Neural crest cell (in vitro differentiated cells): ENCODE measurements around the gene HAS3. TPM values are rescaled to one million over a fixed set of nuclear protein-coding genes. Genes with fewer than 3 reads are reported as not detected.
"Not testable (repeated sequence)": the region's sequence is repeated elsewhere in the genome, so short reads cannot be mapped to it uniquely, and the experiment has no call there.

Experiments
- DNase-seq: peaks from one replicate; pipeline ENCODE4 v3.0.0; 2021; ENCODE audit warnings: low read depth, mixed read lengths, low spot score
- H3K27ac Mint-ChIP-seq: one replicate; pipeline ENCODE4 v1.8.0; 2021; ENCODE audit warnings: mild to moderate bottlenecking, mixed read lengths; ENCODE audit not compliant: unreplicated experiment
- H3K27me3 Mint-ChIP-seq: 2 replicates; pipeline ENCODE4 v1.8.0; 2021; ENCODE audit warnings: low read depth, mild to moderate bottlenecking, mixed read lengths
- H3K36me3 Mint-ChIP-seq: 2 replicates; pipeline ENCODE4 v1.8.0; 2021; ENCODE audit warnings: low read depth, mild to moderate bottlenecking, mixed read lengths
- H3K4me1 Mint-ChIP-seq: 2 replicates; pipeline ENCODE4 v1.8.0; 2021; ENCODE audit warnings: mixed read lengths
- H3K4me3 Mint-ChIP-seq: one replicate; pipeline ENCODE4 v1.8.0; 2021; ENCODE audit warnings: mild to moderate bottlenecking, mixed read lengths
- H3K9me3 Mint-ChIP-seq: 2 replicates; pipeline ENCODE4 v1.8.0; 2021; ENCODE audit warnings: mixed read lengths
- total RNA-seq: library from RNA; stranded (reverse); gene quantifications from 2 replicates; pipeline ENCODE4 v1.2.1, GENCODE V29; 2021
- TF ChIP-seq, protein P1 (sequence below): fragments of 200-600 bp; sonication (generic); conservative IDR thresholded peaks from 2 replicates; pipeline ENCODE4 v1.5.0; 2021; ENCODE audit warnings: antibody characterized with exemption, mild to moderate bottlenecking

HAS3 gene
- total RNA-seq, 1 donor from 2014 or later: 4.2 TPM

- TF ChIP-seq, protein P1, sequence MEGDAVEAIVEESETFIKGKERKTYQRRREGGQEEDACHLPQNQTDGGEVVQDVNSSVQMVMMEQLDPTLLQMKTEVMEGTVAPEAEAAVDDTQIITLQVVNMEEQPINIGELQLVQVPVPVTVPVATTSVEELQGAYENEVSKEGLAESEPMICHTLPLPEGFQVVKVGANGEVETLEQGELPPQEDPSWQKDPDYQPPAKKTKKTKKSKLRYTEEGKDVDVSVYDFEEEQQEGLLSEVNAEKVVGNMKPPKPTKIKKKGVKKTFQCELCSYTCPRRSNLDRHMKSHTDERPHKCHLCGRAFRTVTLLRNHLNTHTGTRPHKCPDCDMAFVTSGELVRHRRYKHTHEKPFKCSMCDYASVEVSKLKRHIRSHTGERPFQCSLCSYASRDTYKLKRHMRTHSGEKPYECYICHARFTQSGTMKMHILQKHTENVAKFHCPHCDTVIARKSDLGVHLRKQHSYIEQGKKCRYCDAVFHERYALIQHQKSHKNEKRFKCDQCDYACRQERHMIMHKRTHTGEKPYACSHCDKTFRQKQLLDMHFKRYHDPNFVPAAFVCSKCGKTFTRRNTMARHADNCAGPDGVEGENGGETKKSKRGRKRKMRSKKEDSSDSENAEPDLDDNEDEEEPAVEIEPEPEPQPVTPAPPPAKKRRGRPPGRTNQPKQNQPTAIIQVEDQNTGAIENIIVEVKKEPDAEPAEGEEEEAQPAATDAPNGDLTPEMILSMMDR: peak; percentile 23
- no peak overlapping the region for H3K27ac Mint-ChIP-seq
- no peak for DNase-seq
- no peak overlapping the region for H3K4me3 Mint-ChIP-seq
- H3K9me3 Mint-ChIP-seq: no peaks in the 10 kb centered on the region
- no peaks in the 10 kb centered on the region for H3K4me1 Mint-ChIP-seq
- peaks cover 26% of the 10 kb centered on the region for H3K36me3 Mint-ChIP-seq
- no peaks in the 10 kb centered on the region for H3K27me3 Mint-ChIP-seq
Measured at GRCh38 chr16:69143116-69143515, 37.7 kb downstream of the HAS3 start.

DNA sequence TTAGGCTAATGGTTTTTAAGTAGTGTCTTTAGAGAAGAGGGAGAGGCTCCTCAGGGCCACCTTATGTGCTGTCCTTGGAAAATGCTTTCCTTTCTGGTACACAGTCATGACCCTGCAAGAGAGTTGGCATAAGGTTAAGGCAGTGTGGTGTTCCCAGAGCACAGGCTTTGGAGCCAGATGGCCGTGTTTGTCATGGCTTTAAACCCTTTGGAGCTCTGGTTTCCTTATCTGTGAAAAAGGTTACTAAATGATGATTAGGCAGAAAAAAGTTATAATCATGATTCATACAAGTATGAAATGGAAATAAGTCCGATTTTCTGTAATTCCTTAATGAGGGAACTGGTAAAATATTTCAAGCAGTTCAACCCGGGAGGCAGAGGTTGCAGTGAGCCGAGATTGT, 40.2 kb downstream of the HAS3 start:
- H3K4me3 Mint-ChIP-seq: no peak overlapping the region
- no peaks in the 10 kb centered on the region for H3K4me1 Mint-ChIP-seq
- TF ChIP-seq, protein P1: no peak
- no peaks in the 10 kb centered on the region for H3K9me3 Mint-ChIP-seq
- H3K27me3 Mint-ChIP-seq: no peaks in the 10 kb centered on the region
- H3K36me3 Mint-ChIP-seq: peaks cover 19% of the 10 kb centered on the region
- no peak overlapping the region for H3K27ac Mint-ChIP-seq
- DNase-seq: no peak

DNA sequence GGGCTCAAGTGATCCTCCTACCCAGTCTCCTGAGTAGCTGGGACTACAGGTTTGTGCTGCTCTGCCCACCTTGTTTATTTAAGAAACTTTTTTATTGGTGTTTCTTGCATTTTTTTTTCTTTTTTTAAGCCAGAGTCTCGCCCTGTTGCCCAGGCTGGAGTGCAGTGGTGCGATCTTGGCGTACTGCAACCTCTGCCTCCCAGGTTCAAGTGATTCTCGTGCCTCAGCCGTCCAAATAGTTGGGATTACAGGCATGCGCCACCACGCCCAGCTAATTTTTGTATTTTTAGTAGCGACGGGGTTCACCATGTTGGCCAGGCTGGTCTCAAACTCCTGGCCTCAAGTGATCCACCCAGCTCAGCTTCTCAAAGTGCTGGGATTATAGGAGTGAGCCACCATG, 44.2 kb downstream of the HAS3 start:
- H3K27ac Mint-ChIP-seq, DNase-seq, H3K9me3 Mint-ChIP-seq, H3K27me3 Mint-ChIP-seq, H3K4me1 Mint-ChIP-seq, H3K4me3 Mint-ChIP-seq: not testable (repeated sequence)
- peaks cover 13% of the 10 kb centered on the region for H3K36me3 Mint-ChIP-seq

DNA sequence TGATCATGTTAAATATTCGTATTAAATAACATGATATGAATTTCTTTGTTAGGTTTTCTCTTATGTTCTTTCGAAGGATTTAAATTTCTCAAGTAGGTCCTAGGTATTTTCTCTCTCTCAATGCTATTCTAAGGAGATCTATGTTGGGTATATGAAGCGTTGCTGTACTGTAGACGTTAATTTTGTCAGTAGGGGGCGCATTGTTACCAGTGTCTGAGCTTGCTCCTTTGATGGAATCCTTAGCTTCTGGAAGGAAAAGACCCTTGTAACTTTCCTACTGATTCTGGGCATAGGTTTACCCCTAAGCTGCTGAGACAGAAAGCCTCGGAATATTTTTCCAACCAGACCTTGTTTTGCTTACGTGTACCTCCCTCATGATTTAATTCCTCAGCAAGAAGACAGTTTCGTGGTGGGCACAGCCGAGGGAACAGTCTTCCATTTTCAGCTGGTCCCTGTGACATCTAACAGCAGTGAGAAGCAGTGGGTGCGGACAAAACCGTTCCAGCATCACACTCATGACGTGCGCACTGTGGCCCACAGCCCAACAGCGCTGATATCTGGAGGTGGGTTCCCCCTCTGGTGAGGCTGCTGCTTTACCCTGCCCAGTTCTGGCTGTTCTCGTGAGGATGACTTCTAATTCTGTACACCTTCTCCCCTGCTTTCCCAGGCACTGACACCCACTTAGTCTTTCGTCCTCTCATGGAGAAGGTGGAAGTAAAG, 44.9 kb downstream of the HAS3 start:
- DNase-seq: peak; percentile 53
- Mint-ChIP-seq H3K4me1 (no peaks in the 10 kb centered on the region), H3K27me3 (no peaks in the 10 kb centered on the region), H3K4me3 (no peak overlapping the region), H3K36me3 (peaks cover 14% of the 10 kb centered on the region), H3K27ac (no peak overlapping the region), H3K9me3 (no peaks in the 10 kb centered on the region)
- TF ChIP-seq, protein P1: peak; percentile 88

GRCh38 chr16:69157196-69157595, 51.7 kb downstream of the HAS3 start:
- Mint-ChIP-seq H3K36me3 (peaks cover 23% of the 10 kb centered on the region), H3K27ac (no peak overlapping the region), H3K4me1 (no peaks in the 10 kb centered on the region), H3K9me3 (no peaks in the 10 kb centered on the region), H3K27me3 (no peaks in the 10 kb centered on the region), H3K4me3 (no peak overlapping the region)
- TF ChIP-seq, protein P1: no peak
- no peak for DNase-seq

- Mint-ChIP-seq H3K4me1 (no peaks in the 10 kb centered on the region), H3K27me3 (no peaks in the 10 kb centered on the region), H3K9me3 (no peaks in the 10 kb centered on the region), H3K4me3 (no peak overlapping the region), H3K27ac (no peak overlapping the region), H3K36me3 (peaks cover 19% of the 10 kb centered on the region)
- TF ChIP-seq, protein P1: no peak
- no peak for DNase-seq
Measured at GRCh38 chr16:69160192-69160591, 54.7 kb downstream of the HAS3 start.
